ENCODE data around the gene PLCB2. TPM values are rescaled to one million over a fixed set of nuclear protein-coding genes. Genes with fewer than 3 reads are reported as not detected.

PLCB2 gene
- total RNA-seq, 1 experiment from 2014 or later, result 7.4 TPM

DNA sequence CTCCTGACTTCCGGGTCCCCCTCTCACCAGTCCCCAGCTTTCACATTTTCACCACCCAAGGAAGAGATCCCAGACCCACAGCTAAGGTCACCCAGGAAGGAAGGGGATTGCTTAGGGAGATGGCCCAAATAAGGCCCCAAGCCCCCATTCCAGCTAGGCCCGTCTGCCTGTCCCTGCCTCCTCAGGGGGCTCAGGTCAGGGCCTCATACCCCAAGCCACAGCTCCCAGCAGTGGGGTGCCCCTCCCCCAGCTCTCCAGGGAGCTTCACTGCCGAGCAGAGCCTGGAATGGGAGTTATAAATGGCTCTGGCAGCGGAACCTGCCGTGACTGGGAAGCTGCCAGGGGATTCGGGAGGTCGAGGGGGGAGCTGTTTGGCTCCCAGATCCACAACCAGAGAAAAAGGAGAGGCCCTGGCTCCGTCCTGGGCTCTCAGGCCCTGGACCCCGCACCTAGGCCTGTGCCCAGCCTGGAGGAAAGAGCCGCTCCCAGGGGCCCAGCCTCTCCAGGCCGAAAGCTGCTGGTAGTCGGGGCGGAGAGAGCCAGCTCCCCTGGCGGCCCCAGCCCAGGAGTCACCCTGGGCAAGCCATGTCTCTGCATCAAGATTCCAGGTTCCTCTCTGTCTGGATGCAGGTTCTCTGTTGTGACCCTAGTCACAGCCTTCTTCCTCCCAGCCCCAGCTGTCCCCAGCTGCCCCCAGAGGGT lies 32.5 kb upstream of the PLCB2 start:
- no peak overlapping the region for H3K56ac ChIP-seq (ENCODE audit: insufficient read length, low read depth, low read length)
- no peak overlapping the region for H4K8ac ChIP-seq (replicated peaks; ENCODE audit: insufficient read length, low read depth, low read length)
- TF ChIP-seq, protein P1, sequence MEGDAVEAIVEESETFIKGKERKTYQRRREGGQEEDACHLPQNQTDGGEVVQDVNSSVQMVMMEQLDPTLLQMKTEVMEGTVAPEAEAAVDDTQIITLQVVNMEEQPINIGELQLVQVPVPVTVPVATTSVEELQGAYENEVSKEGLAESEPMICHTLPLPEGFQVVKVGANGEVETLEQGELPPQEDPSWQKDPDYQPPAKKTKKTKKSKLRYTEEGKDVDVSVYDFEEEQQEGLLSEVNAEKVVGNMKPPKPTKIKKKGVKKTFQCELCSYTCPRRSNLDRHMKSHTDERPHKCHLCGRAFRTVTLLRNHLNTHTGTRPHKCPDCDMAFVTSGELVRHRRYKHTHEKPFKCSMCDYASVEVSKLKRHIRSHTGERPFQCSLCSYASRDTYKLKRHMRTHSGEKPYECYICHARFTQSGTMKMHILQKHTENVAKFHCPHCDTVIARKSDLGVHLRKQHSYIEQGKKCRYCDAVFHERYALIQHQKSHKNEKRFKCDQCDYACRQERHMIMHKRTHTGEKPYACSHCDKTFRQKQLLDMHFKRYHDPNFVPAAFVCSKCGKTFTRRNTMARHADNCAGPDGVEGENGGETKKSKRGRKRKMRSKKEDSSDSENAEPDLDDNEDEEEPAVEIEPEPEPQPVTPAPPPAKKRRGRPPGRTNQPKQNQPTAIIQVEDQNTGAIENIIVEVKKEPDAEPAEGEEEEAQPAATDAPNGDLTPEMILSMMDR (conservative IDR thresholded peaks at IDR 0.05), result no peak
- no CpG with 5 or more reads among the region's 14 CpGs for WGBS (ENCODE audit: extremely low coverage, insufficient read length, low lambda C conversion rate)
- H3K9me3 ChIP-seq (ENCODE audit: control insufficient read depth, low read depth, low read length), result no peaks in the 10 kb centered on the region
- no peak overlapping the region for H2BK5ac ChIP-seq (ENCODE audit: insufficient read length, low read length)
- H3K4me1 ChIP-seq (ENCODE audit: insufficient read depth, low read length), result no peaks in the 10 kb centered on the region
- Mint-ChIP-seq H3K4me3 (no peak overlapping the region), H3K36me3 (ENCODE audit: insufficient read depth in 1 of 3, low read depth in 3 of 3) (no peaks in the 10 kb centered on the region), H3K4me1 (peaks cover 17 to 43% of the 10 kb centered on the region in 2 experiments), H3K9me3 (no peaks in the 10 kb centered on the region), H3K27me3 (ENCODE audit: low read depth) (peaks cover 14% of the 10 kb centered on the region), H3K27ac (peak overlapping the region in 2 of 3 experiments; percentile 57 to 76; a peak in 3 of 7 replicates)
- H2BK15ac ChIP-seq (ENCODE audit: low read depth, low read length), result no peak overlapping the region
- H3K4ac ChIP-seq (ENCODE audit: low read depth, low read length), result no peak overlapping the region
- no peak overlapping the region for H4K5ac ChIP-seq (ENCODE audit: insufficient read length, low read depth, low read length)
- no peak overlapping the region for H3K23ac ChIP-seq (ENCODE audit: insufficient read length, low read depth, low read length)
- H4K20me1 ChIP-seq (ENCODE audit: control insufficient read depth, insufficient read depth, insufficient read length), result no peaks in the 10 kb centered on the region
- no peak overlapping the region for H3K4me2 ChIP-seq (ENCODE audit: insufficient read depth, insufficient read length, low read length)
- no peak overlapping the region for H2BK12ac ChIP-seq (ENCODE audit: insufficient read length, low read depth, low read length)
- no peaks in the 10 kb centered on the region for H3K23me2 ChIP-seq (ENCODE audit: insufficient read length, low read depth, low read length, poor library complexity, severe bottlenecking)
- no peak overlapping the region for H2BK120ac ChIP-seq (ENCODE audit: low read depth, low read length, poor library complexity, severe bottlenecking)
- H3T11ph ChIP-seq (ENCODE audit: low read length), result no peak overlapping the region
- H2AFZ ChIP-seq (ENCODE audit: low read length), result no peak overlapping the region
- no peaks in the 10 kb centered on the region for H3K79me1 ChIP-seq (ENCODE audit: insufficient read depth, low read depth, low read length, poor library complexity, severe bottlenecking)
- no peak overlapping the region for H3K18ac ChIP-seq (ENCODE audit: insufficient read length, low read depth, low read length)
- no peak for DNase-seq
- H2BK20ac ChIP-seq (ENCODE audit: low read depth, low read length, poor library complexity, severe bottlenecking), result no peak overlapping the region
- no peaks in the 10 kb centered on the region for H3K27me3 ChIP-seq (ENCODE audit: insufficient read depth, low read length)
- no peak overlapping the region for H3K14ac ChIP-seq (ENCODE audit: insufficient read depth, low read length)
- H4K91ac ChIP-seq (ENCODE audit: insufficient read length, low read depth, low read length), result no peak overlapping the region
- H3K79me2 ChIP-seq (ENCODE audit: insufficient read depth, low read length), result no peaks in the 10 kb centered on the region
- no peak overlapping the region for H2AK5ac ChIP-seq (ENCODE audit: insufficient read length, low read length)
- no peak overlapping the region for H3K9ac ChIP-seq (ENCODE audit: extremely low read depth, insufficient read length, low read length)
- no peak overlapping the region for H3K27ac ChIP-seq (ENCODE audit: insufficient read length, low read depth, low read length)

Data from H9 (cell line).